Stimulated activated CD8-positive, alpha-beta memory T cell treated with anti-CD3 and anti-CD28 coated beads, Interleukin-4, amount 100 ng/mL, for 4 hours (primary cell): ENCODE results near the gene DOCK9.
"Not testable (repeated sequence)": the region's sequence is repeated elsewhere in the genome, so short reads cannot be mapped to it uniquely, and the experiment has no call there.

Source experiments
- DNase-seq, 2 donors: peaks; one replicate each; pipeline ENCODE4 v3.0.0-alpha.2; 2020; ENCODE audit warnings: low read depth in 2 of 2, low spot score in 1 of 2

DOCK9 gene

DNA sequence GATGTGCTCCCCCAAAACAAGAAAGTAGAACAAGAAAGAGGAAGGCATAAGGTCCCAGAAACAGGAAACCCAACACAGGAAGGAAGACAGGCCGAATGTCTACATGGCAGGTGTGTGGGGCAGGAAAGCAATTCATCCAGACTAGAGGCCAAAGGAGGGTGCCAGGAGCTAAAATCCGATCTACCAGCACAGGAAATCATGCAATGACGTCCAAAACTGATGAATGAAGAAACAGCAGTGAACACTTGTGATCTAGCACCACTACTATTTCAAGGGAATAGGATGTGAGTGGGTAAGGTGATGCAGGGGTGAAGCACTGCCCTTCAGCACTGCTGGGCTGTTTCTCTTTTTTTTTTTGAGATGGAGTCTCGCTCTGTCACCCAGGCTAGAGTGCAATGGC is 59.1 kb downstream of the DOCK9 start:
- no peak for DNase-seq

GRCh38 chr13:98917116-98917515 is 60.7 kb downstream of the DOCK9 start:
- no peak for DNase-seq

DNA sequence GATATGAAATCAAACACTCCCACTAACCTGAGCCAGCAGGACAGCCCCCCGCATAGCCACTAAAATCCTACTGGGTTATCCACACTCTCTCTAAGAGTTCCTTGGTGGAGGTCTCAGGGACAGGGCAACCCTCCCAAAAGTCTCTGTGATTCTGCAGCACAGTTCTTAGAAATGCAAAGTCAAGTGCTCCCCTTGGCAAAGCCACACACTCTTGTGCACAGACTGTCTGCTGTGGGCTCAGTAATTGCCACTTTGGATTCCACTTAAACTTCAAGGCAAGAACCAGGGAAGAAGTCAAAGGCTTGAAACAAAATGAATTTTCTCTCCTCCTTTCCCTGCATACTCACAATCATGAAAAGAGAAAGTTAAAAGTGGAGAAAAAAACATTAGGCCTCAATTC is 61.5 kb downstream of the DOCK9 start:
- no peak for DNase-seq

DNA sequence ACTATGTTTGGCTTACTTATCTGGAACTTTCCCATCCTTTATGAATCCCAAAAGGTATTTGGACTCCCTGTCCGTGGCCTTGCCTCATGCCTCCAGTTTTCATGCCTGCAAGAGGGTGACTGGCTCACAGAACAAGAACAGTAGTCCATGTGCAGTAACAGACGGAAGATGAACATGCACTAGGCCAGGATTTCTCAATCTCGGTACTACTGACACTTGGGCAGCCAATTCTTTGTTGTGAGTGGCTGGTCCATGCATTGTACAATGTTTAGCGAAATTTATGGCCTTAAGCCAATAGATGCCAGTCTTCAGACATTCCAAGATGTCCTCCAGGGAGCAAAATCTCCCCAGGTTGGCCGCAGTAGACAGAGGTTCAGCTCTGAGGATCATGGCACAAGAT is 61.9 kb downstream of the DOCK9 start:
- DNase-seq: no peak

GRCh38 chr13:98915563-98915962 is 62.3 kb downstream of the DOCK9 start:
- no peak for DNase-seq

DNA sequence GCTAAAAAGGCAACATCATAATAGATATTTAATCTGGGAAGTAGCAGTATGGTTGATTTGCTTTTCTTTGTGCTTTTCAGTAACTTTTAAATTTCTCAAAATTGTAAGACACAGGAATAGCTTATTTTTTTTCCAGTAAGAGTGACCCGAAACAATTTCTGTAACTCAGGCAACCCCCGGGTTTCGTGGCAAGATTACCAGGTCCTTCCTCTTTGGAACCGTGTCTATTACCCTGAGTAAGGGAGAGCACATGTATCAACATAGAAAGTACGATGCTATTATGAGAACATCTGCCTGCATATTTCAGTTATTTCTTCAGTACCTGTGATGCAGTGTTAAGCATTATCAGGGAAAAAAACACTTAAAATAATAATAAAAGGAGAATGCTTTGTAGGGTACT is 64.1 kb downstream of the DOCK9 start:
- no peak for DNase-seq

DNA sequence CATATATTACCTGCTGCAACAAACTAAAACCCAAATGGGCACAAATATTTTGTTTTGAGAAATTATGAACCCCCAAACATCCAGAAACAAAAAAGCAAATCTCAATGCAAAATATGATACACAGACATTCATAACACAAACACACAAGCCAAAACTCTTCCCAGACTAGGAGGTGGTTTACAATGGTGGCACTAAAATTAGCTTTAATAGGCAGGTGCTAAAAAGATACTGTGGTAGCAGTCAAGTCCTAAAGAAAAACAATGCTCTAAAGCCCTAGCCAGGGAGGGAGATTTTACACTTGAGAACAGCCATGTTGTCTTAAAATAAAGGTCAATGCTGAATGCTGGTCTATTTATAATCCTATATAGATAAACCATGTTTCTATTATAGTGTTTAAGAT is 65.0 kb downstream of the DOCK9 start:
- no peak for DNase-seq

DNA sequence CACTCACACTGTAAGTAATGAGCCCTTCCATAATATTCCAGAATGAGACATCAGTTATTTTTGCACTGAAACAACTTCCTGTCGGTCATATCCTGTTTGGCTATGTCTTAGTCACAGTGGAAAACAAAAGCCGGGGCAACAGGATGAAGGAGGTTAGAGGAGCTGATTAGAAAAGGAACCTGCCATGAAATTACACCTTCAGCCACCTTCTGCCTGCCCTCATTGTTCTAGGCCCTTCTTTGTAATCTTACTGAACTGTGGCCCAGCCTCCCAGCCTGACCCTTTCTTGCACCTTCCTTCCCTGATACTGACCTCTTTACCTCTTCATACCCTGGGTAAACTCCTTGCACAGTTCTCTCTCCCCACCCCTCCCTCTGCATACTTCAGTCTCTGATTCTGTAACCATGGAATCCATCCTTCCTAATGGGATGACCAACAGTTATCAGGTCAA is 67.3 kb downstream of the DOCK9 start:
- no peak for DNase-seq

DNA sequence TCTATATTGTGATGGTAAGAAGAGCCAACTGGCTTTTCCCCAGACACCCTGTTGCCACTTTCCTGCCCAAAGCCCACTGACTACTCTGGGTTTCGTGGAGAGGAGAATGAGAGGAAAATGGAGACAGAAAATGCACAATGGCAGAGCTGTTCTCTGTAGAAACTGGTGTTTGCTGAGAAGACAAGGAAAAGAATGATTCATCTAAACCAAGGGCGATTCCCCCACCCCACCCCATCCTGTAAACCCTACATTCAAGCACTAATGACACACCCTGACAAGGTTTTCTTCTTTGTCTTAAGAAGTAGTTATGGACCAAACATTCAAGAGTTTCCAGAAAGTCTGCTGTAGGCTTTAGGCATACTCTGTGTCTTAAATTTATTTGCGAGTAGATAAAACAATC is 68.8 kb downstream of the DOCK9 start:
- DNase-seq: no peak

GRCh38 chr13:98906746-98907502 is 70.9 kb downstream of the DOCK9 start:
- no peak for DNase-seq

DNA sequence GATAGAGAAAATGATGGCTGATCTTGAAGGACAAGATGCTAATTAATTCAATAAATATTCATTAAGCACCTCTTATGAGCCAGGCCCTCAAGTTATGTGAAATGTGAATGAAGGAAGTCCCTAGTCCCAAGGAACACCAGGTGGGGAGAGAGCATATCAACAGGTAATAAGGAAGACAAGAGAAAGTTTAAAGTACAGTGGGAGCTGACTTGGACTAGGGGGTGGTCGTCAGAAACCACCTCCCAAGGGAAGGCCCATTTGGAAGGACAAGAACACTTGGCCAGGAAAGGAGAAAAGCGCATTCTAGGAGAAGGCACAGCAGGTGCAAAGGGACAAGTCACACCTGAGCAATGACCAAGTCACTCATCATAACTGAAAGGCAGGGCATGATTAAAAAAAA is 72.7 kb downstream of the DOCK9 start:
- DNase-seq: no peak

GRCh38 chr13:98900442-98900841 is 77.4 kb downstream of the DOCK9 start:
- no peak for DNase-seq

DNA sequence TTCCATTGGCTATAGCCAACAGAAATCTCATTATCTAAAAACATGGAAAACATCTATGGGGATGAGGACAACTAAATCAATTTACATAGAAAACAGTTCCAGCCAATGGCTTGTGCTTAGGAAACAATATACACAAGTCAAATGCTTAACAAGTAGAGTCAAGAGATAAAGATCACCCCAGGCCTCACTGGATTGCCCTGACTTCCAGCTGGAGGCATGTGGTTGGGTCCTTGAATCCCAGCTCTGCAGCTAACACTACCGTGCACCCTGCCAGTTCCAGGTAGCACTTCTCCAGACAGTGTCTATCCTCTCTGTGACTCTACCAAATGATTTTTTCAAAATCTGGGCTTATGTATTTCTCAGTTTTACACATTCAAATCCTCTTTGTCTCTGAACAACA is 80.2 kb downstream of the DOCK9 start:
- DNase-seq: no peak

GRCh38 chr13:98896868-98897144 is 81.1 kb downstream of the DOCK9 start:
- DNase-seq: no peak

- DNase-seq: no peak
Observed at GRCh38 chr13:98896083-98896867, 81.6 kb downstream of the DOCK9 start.

DNA sequence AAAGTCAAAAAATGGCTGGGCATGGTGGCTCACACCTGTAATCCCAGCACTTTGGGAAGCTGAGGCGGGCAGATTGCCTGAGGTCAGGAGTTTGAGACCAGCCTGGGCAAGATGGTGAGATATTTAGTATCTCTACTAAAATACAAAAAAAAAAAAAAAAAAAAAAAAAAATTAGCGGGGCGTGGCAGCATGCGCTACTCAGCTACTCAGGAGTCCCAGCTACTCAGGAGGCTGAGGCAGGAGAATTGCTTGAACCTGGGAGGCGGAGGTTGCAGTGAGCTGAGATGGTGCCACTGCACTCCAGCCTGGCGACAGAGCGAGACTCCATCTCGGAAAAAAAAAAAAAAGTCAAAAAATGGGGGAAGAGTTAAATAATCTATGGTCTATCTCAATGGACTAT is 83.0 kb downstream of the DOCK9 start:
- DNase-seq: not testable (repeated sequence)

DNA sequence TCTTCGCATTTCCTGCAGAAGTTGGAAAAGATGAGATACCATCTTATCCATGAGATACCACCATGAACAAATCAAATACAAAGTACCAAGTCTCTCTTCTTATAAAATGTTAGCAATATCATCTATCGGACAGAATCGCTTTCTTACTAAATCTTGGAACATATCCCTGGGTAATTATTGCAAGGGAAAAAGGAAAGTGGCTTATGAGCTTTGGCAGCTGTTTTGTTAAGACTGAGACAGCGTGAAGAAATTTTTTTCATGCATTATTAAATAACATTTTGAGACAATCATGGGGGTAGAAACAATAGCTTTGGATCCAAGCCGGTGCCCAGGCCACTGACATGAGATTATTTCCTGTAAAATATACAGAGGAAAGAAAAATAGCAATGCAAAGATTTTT is 84.5 kb downstream of the DOCK9 start:
- DNase-seq: no peak

- no peak for DNase-seq
Observed at GRCh38 chr13:98892821-98893220, 85.0 kb downstream of the DOCK9 start.

DNA sequence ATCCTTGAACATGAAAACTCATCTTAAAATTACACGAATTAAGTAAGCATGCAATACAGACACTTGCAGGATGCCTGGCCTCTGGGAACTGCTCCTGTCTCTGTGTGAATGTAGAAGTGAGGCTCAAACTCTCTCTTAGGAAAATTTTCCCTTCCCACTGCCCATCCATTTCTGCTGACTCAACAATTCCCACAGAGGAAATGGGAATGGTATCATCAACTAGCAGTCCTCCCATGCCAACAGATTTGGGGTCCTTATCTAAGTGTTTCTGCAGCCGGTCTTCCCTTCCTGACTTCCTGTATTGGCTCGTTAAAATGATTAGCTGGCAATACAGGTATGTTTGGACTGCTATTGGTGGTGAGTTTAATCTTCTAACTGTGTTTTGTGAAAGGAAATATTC is 85.8 kb downstream of the DOCK9 start:
- DNase-seq: no peak

DNA sequence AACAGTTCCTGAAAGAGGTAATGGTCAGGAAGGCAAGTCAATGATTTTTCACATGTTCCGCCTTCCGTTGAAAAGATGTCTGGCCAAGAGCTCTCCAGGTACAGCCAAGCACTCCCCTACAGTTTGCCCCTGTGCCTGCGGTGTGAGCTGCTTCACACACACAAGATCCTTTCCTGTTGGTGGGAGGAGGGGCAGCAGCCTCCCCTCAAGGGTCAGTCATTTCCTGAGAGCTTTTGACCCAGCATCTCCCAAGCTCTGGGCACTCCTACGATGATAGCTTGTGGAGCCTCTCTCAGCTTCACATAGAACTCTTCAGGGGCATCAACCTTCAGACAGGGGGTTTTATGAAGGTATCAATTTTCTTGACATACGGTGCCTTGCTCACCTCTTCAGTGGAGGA is 86.9 kb downstream of the DOCK9 start:
- no peak for DNase-seq

DNA sequence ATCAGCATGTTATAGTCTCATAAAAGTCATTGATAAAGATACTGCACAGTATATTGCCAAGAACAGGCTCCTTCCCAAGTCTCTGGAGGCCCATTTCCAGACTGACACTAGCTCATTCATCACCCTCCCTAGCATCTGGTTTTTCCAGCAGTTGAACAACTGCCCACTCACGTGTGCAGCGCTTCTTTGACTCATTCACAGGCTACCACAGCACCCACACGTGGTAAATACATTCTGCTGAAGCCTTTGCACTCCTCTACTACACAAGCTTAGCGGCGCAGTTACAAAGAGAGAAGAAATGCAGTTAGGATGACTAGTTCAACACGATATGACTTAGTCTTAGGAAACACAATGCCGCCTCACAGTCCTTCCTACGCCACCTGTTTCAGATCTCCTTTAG is 87.7 kb downstream of the DOCK9 start:
- no peak for DNase-seq

GRCh38 chr13:98889419-98890085 is 88.3 kb downstream of the DOCK9 start:
- no peak for DNase-seq
